ENCODE measurements around the gene MPPE1. TPM values are rescaled to one million over a fixed set of nuclear protein-coding genes. Genes with fewer than 3 reads are reported as not detected.
A peak's percentile ranks its signal among the peaks of the same experiment; 100 is the strongest.

Gene MPPE1
- total RNA-seq, 4 donors from 2014 or later: 10.9 to 30.2 (median 24.4) TPM

- Histone ChIP-seq H3K4me3 (no peak overlapping the region), H3K27me3 (no peaks in the 10 kb centered on the region), H3K4me1 (peaks cover 0 to 3% (median 0%) of the 10 kb centered on the region in 4 donors), H3K9me3 (no peaks in the 10 kb centered on the region), H3K36me3 (peaks cover 0 to 67% (median 4%) of the 10 kb centered on the region in 4 donors), H3K27ac (replicated peaks in 1 of 4) (no peak overlapping the region)
- TF ChIP-seq POLR2A (IDR thresholded peaks at IDR 0.05; ENCODE audit: low read depth): no peak
- no peak for TF ChIP-seq POLR2AphosphoS5 (IDR thresholded peaks at IDR 0.05)
- TF ChIP-seq EP300 (IDR thresholded peaks at IDR 0.05): no peak
- TF ChIP-seq CTCF (IDR thresholded peaks at IDR 0.05): no peak
- intact Hi-C loops (cut with DNase I): no loop called here
- no peak for DNase-seq (ENCODE audit: extremely low spot score)
- 82% methylated on average over 4 of the region's 8 CpGs for WGBS
Measured at GRCh38 chr18:11874676-11875075, 33.4 kb downstream of the MPPE1 start.

GRCh38 chr18:11873670-11874340 lies 34.3 kb downstream of the MPPE1 start:
- intact Hi-C loops (cut with DNase I): no loop called here
- H3K27me3 ChIP-seq: no peaks in the 10 kb centered on the region
- TF ChIP-seq EP300 (IDR thresholded peaks at IDR 0.05): no peak
- no peak for TF ChIP-seq POLR2A (IDR thresholded peaks at IDR 0.05; ENCODE audit: low read depth)
- TF ChIP-seq POLR2AphosphoS5 (IDR thresholded peaks at IDR 0.05): no peak
- no peak for TF ChIP-seq CTCF (IDR thresholded peaks at IDR 0.05)
- WGBS: 82% methylated on average over 10 of the region's 15 CpGs
- H3K4me1 ChIP-seq: peaks cover 0 to 3% (median 0%) of the 10 kb centered on the region in 4 donors
- H3K9me3 ChIP-seq: no peaks in the 10 kb centered on the region
- no peak overlapping the region for H3K27ac ChIP-seq (replicated peaks in 1 of 4)
- H3K4me3 ChIP-seq: no peak overlapping the region
- DNase-seq (ENCODE audit: extremely low spot score): no peak
- H3K36me3 ChIP-seq: peaks cover 0 to 69% (median 6%) of the 10 kb centered on the region in 4 donors

GRCh38 chr18:11872479-11873136 lies 35.5 kb downstream of the MPPE1 start:
- intact Hi-C loops (cut with DNase I): no loop called here
- Histone ChIP-seq H3K4me3 (no peak overlapping the region), H3K27ac (replicated peaks in 1 of 4) (no peak overlapping the region), H3K27me3 (no peaks in the 10 kb centered on the region), H3K9me3 (no peaks in the 10 kb centered on the region), H3K4me1 (peaks cover 0 to 3% (median 0%) of the 10 kb centered on the region in 4 donors), H3K36me3 (peaks cover 0 to 62% (median 6%) of the 10 kb centered on the region in 4 donors)
- DNase-seq (ENCODE audit: extremely low spot score): peak; percentile 37
- 79% methylated on average over 13 of the region's 13 CpGs for WGBS
- TF ChIP-seq CTCF (IDR thresholded peaks at IDR 0.05): peak; percentile 11 to 42 (median 31)
- TF ChIP-seq POLR2AphosphoS5 (IDR thresholded peaks at IDR 0.05): no peak

GRCh38 chr18:11871501-11871900 lies 36.6 kb downstream of the MPPE1 start:
- no peak for DNase-seq (ENCODE audit: extremely low spot score)
- Histone ChIP-seq H3K4me3 (no peak overlapping the region), H3K27me3 (no peaks in the 10 kb centered on the region), H3K9me3 (no peaks in the 10 kb centered on the region), H3K36me3 (peaks cover 0 to 54% (median 5%) of the 10 kb centered on the region in 4 donors), H3K4me1 (peaks cover 0 to 3% (median 0%) of the 10 kb centered on the region in 4 donors), H3K27ac (replicated peaks in 1 of 4) (no peak overlapping the region)
- TF ChIP-seq EP300 (IDR thresholded peaks at IDR 0.05): no peak
- TF ChIP-seq POLR2AphosphoS5 (IDR thresholded peaks at IDR 0.05): no peak
- TF ChIP-seq POLR2A (IDR thresholded peaks at IDR 0.05; ENCODE audit: low read depth): no peak
- TF ChIP-seq CTCF (IDR thresholded peaks at IDR 0.05): no peak
- intact Hi-C loops (cut with DNase I): no loop called here
- WGBS: 75% methylated on average over 5 of the region's 5 CpGs

Measured in esophagus muscularis mucosa (tissue), 4 donors.